CD14-positive monocyte (primary cell): ENCODE data around the gene CLTC. TPM values are rescaled to one million over a fixed set of nuclear protein-coding genes. Genes with fewer than 3 reads are reported as not detected.

Experiments used
- DNase-seq, 3 donors: peaks; one replicate each; pipeline ENCODE4 v3.0.0-alpha.2; 2011 to 2022
- H2AFZ ChIP-seq: 2 replicates; pipeline ENCODE4 v1.6.0; 2012; ENCODE audit warnings: mild to moderate bottlenecking, low read depth, low read length, inconsistent platforms; ENCODE audit not compliant: insufficient read depth, poor library complexity, severe bottlenecking
- H3K27ac ChIP-seq, 2 donors: 1 replicate in 1 of 2; 2 replicates in 1 of 2; pipeline ENCODE4 v1.5.1; 2012 to 2013; ENCODE audit warnings: low read length in 2 of 2, control low read depth in 1 of 2, inconsistent platforms in 1 of 2, low read depth in 1 of 2, mild to moderate bottlenecking in 1 of 2
- H3K27me3 ChIP-seq, 2 donors: one replicate each; pipeline versions ENCODE4 v1.6.0 to v1.6.1; 2011 to 2013; ENCODE audit warnings: low read length in 2 of 2; ENCODE audit not compliant: control insufficient read depth in 2 of 2, insufficient read depth in 2 of 2
- H3K36me3 ChIP-seq, 2 donors: replicated peaks in 1 of 2; 1 replicate in 1 of 2; 2 replicates in 1 of 2; pipeline versions ENCODE4 v1.5.1 to v1.6.1; 2012 to 2013; ENCODE audit warnings: low read length in 2 of 2, control low read depth in 1 of 2, inconsistent platforms in 1 of 2, mild to moderate bottlenecking in 1 of 2; ENCODE audit not compliant: insufficient read depth in 2 of 2, control insufficient read depth in 1 of 2
- H3K4me1 ChIP-seq, 2 donors: 1 replicate in 1 of 2; 2 replicates in 1 of 2; pipeline versions ENCODE4 v1.5.1 to v1.6.1; 2012 to 2013; ENCODE audit warnings: low read length in 2 of 2, control low read depth in 1 of 2, inconsistent platforms in 1 of 2, mild to moderate bottlenecking in 1 of 2, moderate library complexity in 1 of 2; ENCODE audit not compliant: insufficient read depth in 2 of 2, control insufficient read depth in 1 of 2
- H3K4me2 ChIP-seq: replicated peaks from 2 replicates; pipeline ENCODE3; 2012; ENCODE audit warnings: low read length, moderate library complexity, mild to moderate bottlenecking; ENCODE audit not compliant: poor library complexity, severe bottlenecking; ENCODE audit errors: extremely low read depth
- H3K4me3 ChIP-seq, 3 experiments: fragments of 200-600 bp in 1 of 3; sonication (generic) in 1 of 3; replicated peaks in 1 of 3; 1 replicate in 2 of 3; 2 replicates in 1 of 3; pipeline ENCODE4 v1.5.1; 2011 to 2013; ENCODE audit warnings: low read length in 3 of 3, mild to moderate bottlenecking in 3 of 3, control low read depth in 2 of 3, low read depth in 2 of 3, inconsistent platforms in 1 of 3, moderate library complexity in 1 of 3
- H3K79me2 ChIP-seq: 2 replicates; pipeline ENCODE4 v1.6.0; 2012; ENCODE audit warnings: mild to moderate bottlenecking, control low read depth, inconsistent platforms, low read length, moderate library complexity; ENCODE audit not compliant: insufficient read depth
- H3K9ac ChIP-seq: 2 replicates; pipeline ENCODE4 v1.6.0; 2017; ENCODE audit warnings: low read length, mild to moderate bottlenecking; ENCODE audit not compliant: insufficient read depth, poor library complexity, severe bottlenecking
- H3K9me3 ChIP-seq, 2 donors: replicated peaks in 1 of 2; 1 replicate in 1 of 2; 2 replicates in 1 of 2; pipeline versions ENCODE4 v1.5.1 to v1.6.1; 2012 to 2013; ENCODE audit warnings: low read length in 2 of 2, control low read depth in 1 of 2; ENCODE audit not compliant: control insufficient read depth in 1 of 2, insufficient read depth in 1 of 2
- H4K20me1 ChIP-seq: 2 replicates; pipeline ENCODE4 v1.6.0; 2012; ENCODE audit warnings: mild to moderate bottlenecking, low read length, control low read depth, moderate library complexity; ENCODE audit not compliant: insufficient read depth
- H3K27ac Mint-ChIP-seq, 7 donors: one replicate each; pipeline ENCODE4 v1.8.0; 2020; ENCODE audit warnings: mild to moderate bottlenecking in 7 of 7, mixed read lengths in 7 of 7, moderate library complexity in 6 of 7, inconsistent platforms in 2 of 7
- H3K27me3 Mint-ChIP-seq, 3 donors: one replicate each; pipeline ENCODE4 v1.8.0; 2021 to 2022; ENCODE audit warnings: low read depth in 3 of 3, mild to moderate bottlenecking in 3 of 3, mixed read lengths in 3 of 3, moderate library complexity in 3 of 3, inconsistent platforms in 1 of 3
- H3K36me3 Mint-ChIP-seq, 2 donors: one replicate each; pipeline ENCODE4 v1.8.0; 2020; ENCODE audit warnings: mixed read lengths in 2 of 2, inconsistent platforms in 1 of 2, mild to moderate bottlenecking in 1 of 2
- H3K4me1 Mint-ChIP-seq: one replicate; pipeline ENCODE4 v1.8.0; 2020; ENCODE audit warnings: mild to moderate bottlenecking, mixed read lengths
- H3K4me3 Mint-ChIP-seq, 2 donors: one replicate each; pipeline ENCODE4 v1.8.0; 2020; ENCODE audit warnings: mild to moderate bottlenecking in 2 of 2, mixed read lengths in 2 of 2, moderate library complexity in 1 of 2
- H3K9me3 Mint-ChIP-seq, 7 donors: one replicate each; pipeline ENCODE4 v1.8.0; 2020 to 2022; ENCODE audit warnings: mixed read lengths in 7 of 7, mild to moderate bottlenecking in 6 of 7, moderate library complexity in 6 of 7, inconsistent platforms in 2 of 7
- CTCF ChIP-seq: fragments of 200-600 bp; IDR thresholded peaks from one replicate; pipeline ENCODE4 v1.8.0; 2022; ENCODE audit warnings: antibody characterized with exemption, mild to moderate bottlenecking
- WGBS: methylation state at CpG from one replicate; pipeline ENCODE4 v1.1.5; 2013; ENCODE audit warnings: missing lambda C conversion rate; ENCODE audit not compliant: insufficient coverage; 5-methylcytosine and 5-hydroxymethylcytosine counted together
- intact Hi-C, 2 donors: fragments of 100-400 bp; cut with micrococcal nuclease; formaldehyde crosslinking; loops; one replicate each; pipeline versions ENCODE4 v1.15.0 to v1.15.1; 2023
- polyA plus RNA-seq, 3 donors: library from polyadenylated mRNA; depleted of rRNA in 1 of 3; unstranded in 2 of 3; stranded (reverse) in 1 of 3; fragments of 300-500 nt in 2 of 3; fragments of >200 nt in 1 of 3; fragmentation: Illumina TruSeq in 2 of 3; gene quantifications; 1 replicate in 2 of 3; 2 replicates in 1 of 3; pipeline ENCODE4 v1.2.3, GENCODE V29; 2012 to 2021

CLTC gene
- polyA plus RNA-seq, 3 donors: 63.3 to 102 (median 65.1) TPM

GRCh38 chr17:59699218-59699617 is 79.5 kb downstream of the CLTC start:
- Histone ChIP-seq H3K4me2 (no peak overlapping the region), H3K27me3 (no peaks in the 10 kb centered on the region), H4K20me1 (peaks cover 100% of the 10 kb centered on the region), H3K4me1 (peaks cover 0 to under 1% of the 10 kb centered on the region in 2 donors), H2AFZ (no peak overlapping the region), H3K27ac (peak overlapping the region in 1 of 2 donors; percentile 70), H3K4me3 (no peak overlapping the region), H3K9ac (no peak overlapping the region), H3K36me3 (peaks cover 55 to 89% of the 10 kb centered on the region in 2 donors), H3K79me2 (peaks cover 100% of the 10 kb centered on the region), H3K9me3 (no peaks in the 10 kb centered on the region)
- Mint-ChIP-seq H3K36me3 (peaks cover 62 to 75% of the 10 kb centered on the region in 2 donors), H3K27me3 (peaks cover 0 to 2% (median 0%) of the 10 kb centered on the region in 3 donors), H3K27ac (no peak overlapping the region), H3K9me3 (no peaks in the 10 kb centered on the region), H3K4me1 (peaks cover 10% of the 10 kb centered on the region), H3K4me3 (no peak overlapping the region)
- 100% methylated on average over 1 of the region's 7 CpGs for WGBS
- no peak for DNase-seq
- intact Hi-C loops: no loop called here
- TF ChIP-seq CTCF: no peak

GRCh38 chr17:59699786-59700185 is 80.1 kb downstream of the CLTC start:
- H3K4me2 ChIP-seq: no peak overlapping the region
- DNase-seq: no peak
- H3K36me3 Mint-ChIP-seq: peaks cover 59 to 69% of the 10 kb centered on the region in 2 donors
- 90% methylated on average over 2 of the region's 6 CpGs for WGBS
- H3K27me3 ChIP-seq: no peaks in the 10 kb centered on the region
- H2AFZ ChIP-seq: no peak overlapping the region
- no peaks in the 10 kb centered on the region for H3K9me3 Mint-ChIP-seq
- H3K27me3 Mint-ChIP-seq: peaks cover 0 to 2% (median 0%) of the 10 kb centered on the region in 3 donors
- peaks cover 0 to 6% of the 10 kb centered on the region in 2 donors for H3K4me1 ChIP-seq
- no peak for TF ChIP-seq CTCF
- H3K4me3 Mint-ChIP-seq: no peak overlapping the region
- no peak overlapping the region for H3K4me3 ChIP-seq
- peaks cover 100% of the 10 kb centered on the region for H4K20me1 ChIP-seq
- peaks cover 100% of the 10 kb centered on the region for H3K79me2 ChIP-seq
- H3K4me1 Mint-ChIP-seq: peaks cover 15% of the 10 kb centered on the region
- no peak overlapping the region for H3K9ac ChIP-seq
- peaks cover 49 to 83% of the 10 kb centered on the region in 2 donors for H3K36me3 ChIP-seq
- H3K9me3 ChIP-seq: no peaks in the 10 kb centered on the region
- intact Hi-C loops: no loop called here
- H3K27ac Mint-ChIP-seq: peak overlapping the region in 2 of 7 donors; percentile 69 to 82
- H3K27ac ChIP-seq: peak overlapping the region in 1 of 2 donors; percentile 43
